ENCODE results near the gene UTS2B.

The UTS2B gene

DNA sequence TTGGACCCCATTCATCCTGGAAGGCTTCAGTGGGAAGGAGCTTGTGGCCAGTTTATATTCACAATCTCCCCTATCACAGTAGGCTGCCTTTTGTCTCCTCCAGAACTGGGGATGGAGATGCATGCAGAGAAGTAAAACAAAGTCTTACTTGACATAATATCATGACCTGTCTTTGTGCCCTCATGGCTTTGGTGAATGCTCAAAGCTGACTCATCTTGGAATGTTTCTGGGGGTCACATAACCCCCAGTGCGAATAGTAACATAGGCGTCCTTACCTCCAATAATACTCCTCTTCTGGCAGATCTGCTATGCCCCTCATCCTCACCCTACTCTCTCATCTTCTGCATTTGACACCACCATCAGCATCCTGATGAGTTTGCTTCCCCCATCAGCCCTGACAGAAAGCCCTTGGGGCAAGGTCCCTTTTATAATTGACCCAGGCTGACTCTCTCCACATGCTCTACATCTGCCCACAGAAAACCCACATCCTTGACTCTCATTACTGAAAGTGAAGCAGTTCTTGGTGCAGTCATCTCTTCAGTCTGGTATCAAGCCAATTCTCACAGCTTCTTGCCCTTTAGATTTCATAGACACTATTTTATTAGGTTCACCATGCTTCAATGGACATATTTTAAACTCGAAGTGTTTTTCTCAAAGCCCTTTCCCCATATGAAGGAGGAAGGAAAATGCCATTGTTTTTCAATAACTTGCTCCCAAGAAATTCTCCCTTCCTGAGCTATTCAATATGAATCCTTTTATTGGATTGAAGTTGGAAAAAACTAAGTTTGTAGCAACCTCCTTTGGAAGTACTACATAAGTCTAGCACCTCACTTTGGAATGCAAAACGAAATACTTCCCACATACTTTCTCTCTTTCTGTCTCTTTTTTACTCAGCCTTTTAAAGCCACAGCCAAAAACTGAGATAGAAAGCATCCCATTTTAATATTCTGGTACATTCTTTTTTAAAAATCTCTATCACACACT lies 94.7 kb downstream of the UTS2B start:
- DNase-seq: no peak

DNA sequence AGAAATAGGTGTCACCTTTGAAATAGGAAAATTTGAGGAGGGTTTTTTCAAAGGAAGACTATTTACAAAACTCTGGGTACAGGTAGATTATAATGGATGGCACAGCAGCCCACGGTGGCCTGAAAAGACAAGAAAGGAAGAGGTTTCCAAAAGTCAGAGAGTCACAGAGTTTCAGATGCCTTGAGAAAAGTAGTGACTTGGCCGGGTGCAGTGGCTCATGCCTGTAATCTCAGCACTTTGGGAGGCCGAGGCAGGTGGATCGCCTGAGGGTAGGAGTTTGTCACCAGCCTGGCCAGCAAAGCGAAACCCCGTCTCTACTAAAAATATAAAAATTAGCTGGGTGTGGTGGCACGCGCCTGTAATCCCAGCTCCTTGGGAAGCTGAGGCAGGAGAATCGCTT lies 96.1 kb downstream of the UTS2B start:
- no peak for DNase-seq

DNA sequence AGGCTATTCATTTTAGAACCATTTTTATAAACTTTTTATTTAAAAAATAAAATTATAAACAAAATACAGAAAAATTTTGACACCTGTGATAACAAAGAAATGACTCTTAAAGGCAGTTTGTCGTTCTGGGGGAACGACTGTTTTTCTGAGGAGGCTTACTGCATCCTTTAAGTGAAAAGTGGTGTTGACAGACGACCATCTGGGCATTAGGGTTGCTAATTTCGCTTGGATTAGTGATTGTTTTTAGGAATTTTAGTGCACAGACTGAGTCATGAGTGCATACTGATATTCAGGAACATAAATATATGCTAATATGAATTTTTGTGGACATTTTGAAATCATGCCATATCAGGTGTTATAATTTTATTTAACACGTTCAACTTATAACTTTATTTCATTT lies 102.8 kb downstream of the UTS2B start:
- DNase-seq: no peak

DNA sequence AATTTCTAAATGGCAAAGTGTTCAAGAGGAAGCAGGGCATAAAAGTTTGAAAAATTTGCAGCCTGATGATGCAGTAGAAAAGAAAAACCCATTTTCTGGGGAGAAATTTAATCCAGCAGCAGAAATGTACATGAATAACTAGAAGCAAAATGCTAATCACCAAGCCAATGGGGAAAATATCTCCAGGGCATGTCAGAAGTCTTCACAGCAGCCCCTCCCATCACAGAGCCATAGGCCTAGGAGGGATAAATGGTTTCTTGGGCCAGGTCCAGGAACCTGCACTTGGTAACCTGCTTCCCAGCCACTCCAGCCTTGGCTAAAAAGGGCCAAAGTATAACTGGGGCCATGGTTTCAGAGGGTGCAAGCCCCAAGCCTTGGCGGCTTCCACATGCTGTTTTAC lies 108.7 kb downstream of the UTS2B start:
- no peak for DNase-seq

DNA sequence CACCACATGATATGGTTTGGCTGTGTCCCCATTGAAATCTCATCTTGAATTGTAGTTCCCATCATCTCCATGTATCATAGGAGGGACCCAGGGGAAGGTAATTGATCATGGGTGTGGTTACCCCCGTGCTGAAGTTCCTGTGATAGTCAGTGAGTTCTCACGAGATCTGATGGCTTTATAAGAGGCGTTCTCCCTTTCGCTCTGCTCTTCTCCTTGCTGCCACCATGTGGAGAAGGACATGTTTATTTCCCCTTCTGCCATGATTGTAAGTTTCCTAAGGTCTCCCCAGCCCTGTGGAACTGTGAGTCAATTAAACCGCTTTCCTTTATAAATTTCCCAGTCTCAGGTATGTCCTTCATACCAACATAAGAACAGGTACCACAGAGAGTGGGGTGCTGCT lies 109.4 kb downstream of the UTS2B start:
- no peak for DNase-seq

DNA sequence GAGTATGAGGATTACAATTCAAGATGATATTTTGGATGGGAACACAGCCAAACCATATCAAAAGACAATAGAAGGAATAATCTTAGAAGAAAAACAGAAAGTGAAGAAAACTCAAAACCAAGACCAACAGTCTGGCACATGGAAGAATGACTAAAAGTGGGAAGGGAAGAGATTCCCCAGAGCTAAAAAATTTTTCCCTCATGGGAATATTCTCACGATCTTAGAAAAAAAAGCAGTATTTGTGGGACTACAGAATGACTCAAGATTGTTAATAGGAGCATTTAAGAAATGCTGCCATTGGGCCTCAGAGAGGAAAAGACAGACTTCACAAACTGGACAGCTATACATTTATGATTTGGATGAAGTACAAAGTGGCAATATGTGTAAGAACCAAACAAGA lies 113.0 kb downstream of the UTS2B start:
- no peak for DNase-seq

Data from activated CD4-positive, alpha-beta T cell treated with anti-CD3 and anti-CD28 coated beads for 48 hours (primary cell).